COLO668 (cell line): ENCODE measurements around the gene KANK4.

ENCODE experiments used
- DNase-seq: peaks from one replicate; lab custom pipeline; 2025; ENCODE audit not compliant: unreplicated experiment; lab: John Stamatoyannopoulos, UW

Gene KANK4

DNA sequence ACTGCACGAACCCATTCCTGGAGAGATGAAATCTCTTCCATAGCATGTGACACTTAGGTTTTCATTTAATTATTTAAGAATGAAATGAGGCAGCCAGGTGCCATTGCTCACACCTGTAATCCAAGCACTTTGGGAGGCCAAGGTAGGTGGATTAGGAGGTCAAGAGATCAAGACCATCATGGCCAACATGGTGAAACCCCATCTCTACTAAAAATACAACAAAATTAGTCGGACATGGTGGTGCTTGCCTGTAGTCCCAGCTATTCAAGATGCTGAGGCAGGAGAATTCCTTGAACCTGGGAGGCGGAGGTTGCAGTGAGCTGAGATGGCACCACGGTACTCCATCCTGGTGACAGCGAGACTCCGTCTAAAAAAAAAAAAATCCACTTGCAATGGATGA lies 106.8 kb downstream of the KANK4 start:
- DNase-seq = no peak

DNA sequence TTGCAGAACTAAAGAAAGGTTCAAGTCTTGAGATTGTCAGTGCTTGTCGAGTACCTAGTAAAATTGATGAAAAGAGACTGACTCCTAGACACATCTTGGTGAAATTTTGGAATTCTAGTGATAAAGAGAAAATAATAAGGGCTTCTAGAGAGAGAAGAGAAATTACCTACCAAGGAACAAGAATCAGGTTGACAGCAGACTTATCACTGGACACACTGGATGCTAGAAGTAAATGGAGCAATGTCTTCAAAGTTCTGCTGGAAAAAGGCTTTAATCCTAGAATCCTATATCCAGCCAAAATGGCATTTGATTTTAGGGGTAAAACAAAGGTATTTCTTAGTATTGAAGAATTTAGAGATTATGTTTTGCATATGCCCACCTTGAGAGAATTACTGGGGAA lies 108.3 kb downstream of the KANK4 start:
- no peak for DNase-seq

DNA sequence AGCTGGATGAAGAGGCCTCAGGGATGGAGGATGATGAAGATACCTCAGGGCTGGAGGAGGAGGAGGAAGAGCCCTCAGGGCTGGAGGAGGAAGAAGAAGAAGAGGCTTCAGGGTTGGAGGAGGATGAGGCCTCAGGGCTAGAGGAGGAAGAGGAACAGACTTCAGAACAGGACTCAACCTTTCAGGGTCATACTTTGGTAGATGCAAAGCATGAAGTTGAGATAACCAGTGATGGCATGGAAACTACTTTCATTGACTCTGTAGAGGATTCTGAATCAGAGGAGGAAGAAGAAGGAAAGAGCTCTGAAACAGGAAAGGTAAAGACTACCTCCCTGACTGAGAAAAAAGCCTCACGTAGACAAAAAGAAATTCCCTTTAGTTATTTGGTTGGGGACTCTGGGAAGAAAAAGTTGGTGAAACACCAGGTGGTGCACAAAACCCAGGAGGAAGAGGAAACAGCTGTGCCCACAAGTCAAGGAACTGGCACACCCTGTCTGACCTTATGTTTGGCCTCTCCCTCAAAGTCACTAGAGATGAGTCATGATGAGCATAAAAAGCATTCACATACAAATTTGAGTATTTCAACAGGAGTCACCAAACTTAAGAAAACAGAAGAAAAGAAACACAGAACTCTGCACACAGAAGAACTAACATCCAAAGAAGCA lies 109.2 kb downstream of the KANK4 start:
- no peak for DNase-seq

DNA sequence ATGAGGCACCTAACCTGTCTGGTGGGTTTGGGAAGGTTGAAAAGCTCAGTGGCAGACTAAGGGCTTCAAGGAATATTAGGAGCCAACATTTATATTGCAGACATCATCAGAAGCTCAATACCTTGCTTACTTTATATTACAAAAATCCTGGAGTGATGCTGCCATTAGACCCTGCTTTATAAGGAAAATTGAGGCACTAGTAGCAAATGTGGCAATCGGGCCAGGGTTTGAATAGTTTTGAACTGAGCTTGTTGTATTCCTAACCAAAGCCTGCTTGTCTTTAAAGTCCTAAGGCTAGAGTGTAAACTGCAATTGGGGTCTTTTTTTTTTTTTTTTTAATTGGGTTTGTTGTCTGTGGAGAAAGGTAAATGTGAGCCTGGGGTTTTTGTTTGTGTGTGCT lies 110.3 kb downstream of the KANK4 start:
- DNase-seq = no peak

DNA sequence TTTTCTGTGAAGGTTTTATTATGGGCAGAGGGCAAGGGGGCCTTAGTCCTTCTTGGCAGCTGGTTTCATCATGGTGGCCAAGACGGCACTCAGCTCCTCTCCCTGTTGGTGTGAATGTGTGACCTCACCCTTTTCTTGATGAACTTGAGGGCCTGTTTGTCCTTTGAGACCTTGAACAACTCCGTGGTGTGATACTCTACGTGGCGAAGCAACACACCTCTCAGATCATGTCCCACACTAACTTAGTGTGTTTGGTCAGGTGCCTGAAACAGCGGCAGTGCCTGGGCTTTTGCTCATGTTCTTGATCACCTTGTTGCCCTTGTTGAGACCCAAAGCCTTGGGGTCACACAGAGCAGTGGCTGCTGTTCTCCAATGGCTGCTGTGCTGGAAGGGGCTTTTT lies 111.1 kb downstream of the KANK4 start:
- no peak for DNase-seq

DNA sequence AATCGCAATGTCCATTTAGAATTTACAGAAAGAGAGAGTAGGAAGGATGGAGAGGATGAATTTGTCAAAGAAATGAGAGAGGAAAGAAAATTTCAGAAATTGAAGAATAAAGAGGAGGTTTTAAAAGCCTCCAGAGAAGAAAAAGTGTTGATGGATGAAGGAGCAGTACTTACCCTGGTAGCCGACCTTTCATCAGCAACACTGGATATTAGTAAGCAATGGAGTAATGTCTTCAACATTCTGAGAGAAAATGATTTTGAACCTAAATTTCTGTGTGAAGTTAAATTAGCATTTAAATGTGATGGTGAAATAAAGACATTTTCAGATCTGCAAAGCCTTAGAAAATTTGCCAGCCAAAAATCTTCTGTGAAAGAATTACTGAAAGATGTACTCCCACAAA lies 112.0 kb downstream of the KANK4 start:
- DNase-seq = no peak

DNA sequence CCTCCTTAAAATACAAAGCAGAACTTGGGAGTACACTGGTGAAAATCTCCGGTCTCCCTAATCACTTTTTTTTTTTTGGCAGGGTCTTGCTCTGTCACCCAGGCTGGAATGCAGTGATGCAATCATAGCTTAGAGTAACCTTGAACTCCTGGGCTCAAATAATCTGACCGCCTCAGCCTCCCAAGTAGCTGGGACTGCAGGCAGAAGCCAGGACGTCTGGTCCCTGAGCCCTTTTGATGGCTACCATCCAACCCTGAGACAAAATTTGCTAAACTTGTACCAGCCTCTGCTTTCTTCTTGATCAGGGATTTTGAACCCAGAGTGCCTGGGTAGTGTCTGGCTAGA lies 120.5 kb downstream of the KANK4 start:
- no peak for DNase-seq

DNA sequence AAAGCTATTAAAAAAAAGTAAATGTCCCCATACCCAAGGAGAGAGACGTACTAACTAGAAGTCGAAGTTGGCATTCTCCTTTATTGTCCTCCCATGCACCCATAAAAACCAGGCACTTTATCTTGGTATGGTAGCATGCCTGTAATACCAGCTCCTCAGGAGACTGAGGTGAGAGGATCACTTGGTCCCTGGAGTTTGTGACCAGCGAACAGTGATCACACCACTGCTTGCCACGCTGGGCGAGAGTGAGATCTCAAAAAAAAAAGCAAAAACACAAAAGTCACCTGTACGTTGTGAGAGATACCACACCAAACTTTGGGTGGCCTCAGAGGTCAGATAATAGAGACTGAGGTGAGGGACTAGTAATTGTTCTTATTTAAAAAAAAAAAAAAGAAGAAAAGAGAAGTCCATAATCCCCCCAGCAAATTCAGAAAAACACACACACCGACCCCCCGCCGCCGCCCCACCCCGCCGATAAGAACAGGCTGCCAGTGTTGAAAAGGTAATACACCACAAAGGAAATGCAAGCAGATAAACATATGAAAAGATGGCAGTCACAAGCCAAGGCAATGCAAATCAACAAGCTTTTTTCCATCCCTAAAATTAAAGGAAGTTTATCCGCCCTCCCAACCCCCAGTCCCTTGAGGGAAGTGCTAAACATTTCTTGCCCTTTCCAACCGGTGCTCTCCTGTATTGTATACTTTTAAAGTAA lies 121.0 kb downstream of the KANK4 start:
- no peak for DNase-seq

DNA sequence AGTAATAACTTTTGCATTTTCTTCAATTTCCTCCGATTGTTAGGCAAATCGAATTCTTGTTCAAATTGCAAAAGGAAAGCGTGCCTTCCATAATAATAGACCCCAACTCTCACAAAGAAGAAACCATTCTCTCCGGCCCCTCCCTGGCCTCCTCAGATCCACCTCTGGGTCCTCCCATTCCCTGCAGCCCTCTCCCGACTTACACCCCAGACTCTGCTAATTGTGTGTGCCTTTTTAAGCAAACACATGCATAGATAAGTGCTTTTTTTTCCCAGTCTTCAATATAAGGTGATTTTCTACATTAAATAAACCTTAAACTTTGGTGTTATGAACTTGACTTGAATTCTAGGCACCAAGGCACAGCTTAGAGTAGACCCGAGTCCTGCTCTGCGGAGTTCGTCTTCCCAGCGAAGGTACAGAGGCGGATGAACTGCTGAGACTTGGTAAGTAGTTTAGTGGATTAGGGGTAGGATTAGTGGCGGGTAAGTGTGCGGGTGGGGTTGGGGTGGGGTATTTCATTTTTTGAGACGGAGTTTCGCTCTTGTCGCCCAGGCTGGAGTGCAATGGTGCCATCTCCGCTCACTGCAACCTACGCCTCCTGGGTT lies 123.0 kb downstream of the KANK4 start:
- DNase-seq = no peak

DNA sequence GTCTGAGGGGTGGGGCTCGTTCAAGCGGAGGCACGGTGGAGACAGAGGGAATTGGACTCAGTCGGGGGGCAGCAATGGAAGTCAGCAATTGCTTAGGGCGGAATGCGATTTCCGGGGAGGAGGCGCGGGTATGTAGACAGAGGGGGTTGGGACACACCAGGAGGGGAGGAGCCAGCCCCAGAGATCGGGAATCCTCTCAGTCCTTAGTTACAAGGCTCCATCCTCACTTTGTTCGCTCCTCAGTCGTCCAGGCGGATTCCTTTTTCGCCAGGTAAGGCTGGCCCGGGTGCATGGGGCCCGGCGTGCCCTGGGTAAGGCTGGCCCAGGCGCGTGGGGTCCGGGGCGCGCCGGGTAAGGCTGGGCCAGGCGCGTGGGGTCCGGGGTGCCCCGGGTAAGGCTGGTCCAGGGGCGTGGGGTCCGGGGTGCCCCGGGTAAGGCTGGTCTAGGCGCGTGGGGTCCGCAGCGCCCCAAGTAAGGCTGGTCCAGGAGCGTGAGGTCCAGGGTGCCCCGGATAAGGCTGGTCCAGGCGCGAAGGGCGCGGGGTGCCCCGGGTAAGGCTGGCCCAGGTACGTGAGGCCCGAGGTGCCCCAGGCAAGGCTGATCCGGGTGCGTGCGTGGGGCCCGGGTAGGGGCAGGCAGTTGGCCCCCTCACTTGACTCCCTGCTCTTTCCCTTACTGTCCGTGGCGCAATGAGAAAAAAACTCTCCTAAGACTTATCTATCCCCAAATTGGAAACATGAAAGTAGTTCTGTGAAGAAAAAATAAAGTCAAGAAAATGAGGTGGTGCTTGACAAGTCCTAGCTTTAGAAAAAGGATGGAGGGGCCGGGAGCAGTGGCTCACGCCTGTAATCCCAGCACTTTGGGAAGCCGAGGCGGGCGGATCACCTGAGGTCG lies 124.3 kb downstream of the KANK4 start, which contains the start of gene L1TD1:
L1TD1 (plus strand) TSS at position 199 of the 894 bp plus-strand sequence. CDS start 11,780 bp downstream, outside the sequence.
- DNase-seq = no peak

DNA sequence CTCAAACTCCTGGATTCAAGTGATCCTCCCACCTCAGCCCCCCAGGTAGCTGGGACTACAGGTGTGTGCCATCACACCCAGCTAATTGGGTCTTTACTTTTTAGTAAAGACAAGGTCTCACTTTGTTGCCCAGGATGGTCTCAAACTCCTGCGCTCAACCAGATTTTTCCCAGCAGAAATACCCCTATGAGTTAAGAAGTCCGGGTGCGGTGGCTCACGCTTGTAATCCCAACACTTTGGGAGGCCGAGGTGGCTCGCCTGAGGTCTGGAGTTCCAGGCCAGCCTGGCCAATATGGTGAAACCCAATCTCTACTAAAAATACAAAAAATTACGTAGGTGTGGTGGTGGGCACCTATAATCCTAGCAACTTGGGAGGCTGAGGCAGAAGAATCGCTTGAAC lies 131.1 kb downstream of the KANK4 start:
- no peak for DNase-seq

DNA sequence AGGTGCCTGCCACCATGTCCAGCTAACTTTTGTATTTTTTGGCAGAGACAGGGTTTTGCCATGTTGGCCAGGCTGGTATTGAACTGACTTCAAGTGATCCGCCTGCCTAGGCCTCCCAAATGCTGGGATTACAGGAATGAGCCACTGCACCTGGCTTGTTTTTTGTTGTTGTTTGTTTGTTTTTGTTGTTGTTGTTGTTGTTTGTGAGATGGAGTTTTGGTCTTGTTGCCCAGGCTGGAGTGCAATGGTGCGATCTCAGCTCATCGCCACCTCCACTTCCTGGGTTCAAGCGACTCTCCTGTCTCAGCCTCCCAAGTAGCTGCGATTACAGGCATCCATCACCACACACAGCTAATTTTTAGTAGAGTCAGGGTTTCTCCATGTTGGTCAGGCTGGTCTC lies 131.7 kb downstream of the KANK4 start:
- DNase-seq = no peak
